Measurements from ENCODE around the gene GPR22.

GRCh38 chr7:107442678-107443077, 27.2 kb upstream of the GPR22 start:
- TF ChIP-seq CTCF (IDR thresholded peaks at IDR 0.05): no peak
- TF ChIP-seq POLR2AphosphoS5 (IDR thresholded peaks at IDR 0.05): no peak

Measured in transverse colon (tissue), 4 donors.